H1 (cell line): ENCODE measurements around the gene MBTPS1.

Experiments
- CBX5 ChIP-seq: fragments of 300-800, 300-1000 bp; sonication (generic); IDR thresholded peaks from 2 replicates; pipeline ENCODE4 v1.7.1; 2016; ENCODE audit warnings: antibody characterized with exemption, low read length, low read depth
- CEBPB ChIP-seq: IDR thresholded peaks from 2 replicates; pipeline ENCODE4 v1.6.1; 2012; ENCODE audit warnings: low read depth, low read length
- CTCF ChIP-seq, 3 experiments: IDR thresholded peaks; 1 replicate in 2 of 3; 2 replicates in 1 of 3; pipeline versions ENCODE4 v1.5.1 to v1.6.1; 2011; ENCODE audit warnings: low read length in 3 of 3, mild to moderate bottlenecking in 3 of 3, inconsistent platforms in 2 of 3, low read depth in 1 of 3, moderate library complexity in 1 of 3; ENCODE audit not compliant: insufficient read depth in 1 of 3; ENCODE audit errors: control extremely low read depth in 1 of 3
- MAX ChIP-seq: IDR thresholded peaks from 2 replicates; pipeline ENCODE4 v1.6.1; 2012; ENCODE audit warnings: inconsistent platforms
- POLR2A ChIP-seq, 2 experiments: IDR thresholded peaks; 1 replicate in 1 of 2; 2 replicates in 1 of 2; pipeline ENCODE4 v1.6.1; 2011; ENCODE audit warnings: low read depth in 2 of 2, low read length in 2 of 2, mild to moderate bottlenecking in 2 of 2; ENCODE audit errors: control extremely low read depth in 1 of 2
- POLR2AphosphoS5 ChIP-seq: IDR thresholded peaks from 2 replicates; pipeline ENCODE4 v1.6.1; 2011; ENCODE audit warnings: low read depth, low read length
- RFX5 ChIP-seq: IDR thresholded peaks from 2 replicates; pipeline ENCODE4 v1.6.1; 2011; ENCODE audit warnings: low read depth, low read length, improper control_type of control experiment, borderline replicate concordance
- SIN3A ChIP-seq, 2 experiments: IDR thresholded peaks in 1 of 2; conservative IDR thresholded peaks in 1 of 2; 2 replicates each; pipeline ENCODE4 v1.6.1; 2011 to 2012; ENCODE audit warnings: low read length in 2 of 2, improper control_type of control experiment in 1 of 2, low read depth in 1 of 2, mild to moderate bottlenecking in 1 of 2
- TAF1 ChIP-seq: IDR thresholded peaks from 2 replicates; pipeline ENCODE4 v1.6.1; 2011; ENCODE audit warnings: mild to moderate bottlenecking, low read depth, low read length
- TBP ChIP-seq: IDR thresholded peaks from 2 replicates; pipeline ENCODE4 v1.6.1; 2011; ENCODE audit warnings: low read depth, low read length, improper control_type of control experiment
- TCF12 ChIP-seq: IDR thresholded peaks from 2 replicates; pipeline ENCODE4 v1.6.1; 2011; ENCODE audit warnings: low read depth, mild to moderate bottlenecking, low read length
- ZNF274 ChIP-seq: IDR thresholded peaks from 2 replicates; pipeline ENCODE4 v1.7.0; 2012; ENCODE audit warnings: low read length, borderline replicate concordance; ENCODE audit errors: extremely low read depth

GRCh38 chr16:84093879-84094270 is 22.9 kb downstream of the MBTPS1 start:
- no peak for TF ChIP-seq CTCF (IDR thresholded peaks at IDR 0.05; ENCODE audit: control extremely low read depth in 1 of 3, insufficient read depth in 1 of 3, low read depth in 1 of 3, low read length in 3 of 3)
- TF ChIP-seq RFX5, result no peak
- no peak for TF ChIP-seq POLR2AphosphoS5
- no peak for TF ChIP-seq SIN3A (conservative IDR thresholded peaks at IDR 0.05 in 1 of 2, IDR thresholded peaks at IDR 0.05 in 1 of 2; ENCODE audit: low read depth in 1 of 2, low read length in 2 of 2)
- no peak for TF ChIP-seq ZNF274
- TF ChIP-seq MAX, result no peak
- no peak for TF ChIP-seq TCF12
- TF ChIP-seq CBX5, result no peak
- TF ChIP-seq TBP, result no peak
- no peak for TF ChIP-seq POLR2A (IDR thresholded peaks at IDR 0.05; ENCODE audit: control extremely low read depth in 1 of 2, low read depth in 2 of 2, low read length in 2 of 2)
- no peak for TF ChIP-seq CEBPB
- TF ChIP-seq TAF1, result no peak
